Muscle layer of colon (tissue), 2 donors: ENCODE results near the gene TPPP3.

Experiments
- H3K27ac ChIP-seq: one replicate; pipeline ENCODE4 v1.7.0; 2013; ENCODE audit warnings: low read depth, mild to moderate bottlenecking, low read length, moderate library complexity
- H3K27me3 ChIP-seq, 2 donors: one replicate each; pipeline ENCODE4 v1.7.0; 2013; ENCODE audit warnings: low read length in 2 of 2, mild to moderate bottlenecking in 2 of 2; ENCODE audit not compliant: insufficient read depth in 2 of 2, control insufficient read depth in 1 of 2
- H3K36me3 ChIP-seq: one replicate; pipeline ENCODE4 v1.7.0; 2013; ENCODE audit warnings: mild to moderate bottlenecking, low read length; ENCODE audit not compliant: insufficient read depth
- H3K4me1 ChIP-seq: one replicate; pipeline ENCODE4 v1.7.0; 2013; ENCODE audit warnings: mild to moderate bottlenecking, low read length; ENCODE audit not compliant: insufficient read depth
- H3K4me3 ChIP-seq, 2 donors: one replicate each; pipeline ENCODE4 v1.7.0; 2013; ENCODE audit warnings: low read length in 2 of 2, low read depth in 1 of 2, mild to moderate bottlenecking in 1 of 2, moderate library complexity in 1 of 2
- H3K9ac ChIP-seq: one replicate; pipeline ENCODE4 v1.7.0; 2013; ENCODE audit warnings: low read length
- H3K9me3 ChIP-seq: one replicate; pipeline ENCODE4 v1.7.0; 2013; ENCODE audit warnings: mild to moderate bottlenecking, low read length
- donor health status: abdominal sarcoma.
- donor health status: Adenocarcinoma of cecum.

TPPP3 gene

DNA sequence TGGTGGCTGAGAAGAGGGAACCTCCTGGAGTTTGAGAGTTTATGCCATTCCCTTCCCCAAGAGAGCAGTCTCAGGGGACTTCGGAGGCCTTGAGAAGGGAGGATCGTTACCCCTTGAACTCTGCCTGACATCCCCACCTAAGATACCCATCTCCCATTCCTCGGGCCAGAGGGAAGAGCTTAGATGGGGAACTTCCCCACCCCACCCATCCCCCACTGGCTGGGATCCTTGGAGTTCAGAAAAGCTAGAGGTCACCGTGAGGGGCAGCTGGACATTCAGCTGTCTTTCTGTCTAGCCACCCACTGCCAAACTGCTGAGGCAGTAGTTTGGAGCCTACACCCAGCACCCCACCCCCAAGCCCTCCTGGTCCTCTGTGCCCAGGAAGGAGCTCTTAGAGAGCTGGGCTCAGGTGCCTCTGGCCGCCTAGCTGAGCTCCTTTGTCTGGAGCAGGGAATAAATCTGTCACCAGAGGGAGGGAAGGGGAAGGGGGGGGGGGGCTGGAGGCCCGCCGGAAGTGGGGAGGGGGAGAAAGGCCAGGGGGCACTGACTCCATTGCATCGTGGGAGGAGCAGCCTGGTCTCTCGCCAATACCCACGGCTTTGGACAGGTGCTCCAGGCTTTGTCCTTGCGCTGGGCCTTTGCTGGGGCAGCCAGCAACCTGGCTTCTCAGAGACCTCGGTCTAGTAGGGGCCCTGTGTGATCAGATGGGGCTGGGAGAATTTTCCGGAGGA is 38.6 kb upstream of the TPPP3 start:
- no peak overlapping the region for H3K27ac ChIP-seq
- H3K9ac ChIP-seq: no peak overlapping the region
- H3K36me3 ChIP-seq: peaks cover 5% of the 10 kb centered on the region
- peaks cover 15% of the 10 kb centered on the region for H3K4me1 ChIP-seq
- H3K9me3 ChIP-seq: no peaks in the 10 kb centered on the region
- peak overlapping the region in 1 of 2 donors; percentile 52 for H3K4me3 ChIP-seq
- H3K27me3 ChIP-seq: peaks cover 0 to 7% of the 10 kb centered on the region in 2 donors

DNA sequence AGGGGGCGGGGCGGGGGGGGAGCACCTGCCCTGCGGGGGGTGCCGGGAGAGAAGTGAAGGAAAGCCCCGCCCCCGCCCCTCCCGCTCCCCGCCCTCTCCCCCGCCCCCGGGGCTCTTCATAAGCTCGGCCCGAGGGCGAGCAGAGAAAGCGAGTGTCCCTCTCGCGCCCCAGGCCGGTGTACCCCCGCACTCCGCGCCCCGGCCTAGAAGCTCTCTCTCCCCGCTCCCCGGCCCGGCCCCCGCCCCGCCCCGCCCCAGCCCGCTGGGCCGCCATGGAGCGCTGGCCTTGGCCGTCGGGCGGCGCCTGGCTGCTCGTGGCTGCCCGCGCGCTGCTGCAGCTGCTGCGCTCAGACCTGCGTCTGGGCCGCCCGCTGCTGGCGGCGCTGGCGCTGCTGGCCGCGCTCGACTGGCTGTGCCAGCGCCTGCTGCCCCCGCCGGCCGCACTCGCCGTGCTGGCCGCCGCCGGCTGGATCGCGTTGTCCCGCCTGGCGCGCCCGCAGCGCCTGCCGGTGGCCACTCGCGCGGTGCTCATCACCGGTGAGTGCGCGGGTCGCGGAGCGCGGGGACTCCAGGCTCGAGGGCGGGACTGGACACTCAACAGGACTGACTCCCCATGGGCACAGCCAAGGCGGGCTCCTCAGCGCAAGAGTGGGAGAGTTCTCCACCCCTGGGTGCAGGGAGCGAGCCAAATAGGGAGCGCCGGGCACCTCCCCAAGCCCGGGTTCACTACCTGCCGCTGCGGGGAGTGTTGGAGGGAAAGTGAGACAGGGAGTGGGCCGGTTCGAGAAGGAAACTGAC is 37.9 kb upstream of the TPPP3 start, which contains the start of gene HSD11B2:
Gene HSD11B2 (plus strand): TSS at position 145 of the 798 bp plus-strand sequence. CDS start 128 bp downstream, at position 273.
- peaks cover 15% of the 10 kb centered on the region for H3K4me1 ChIP-seq
- H3K4me3 ChIP-seq: peak within 1 kb of the TSS; percentile 41 to 52
- H3K9me3 ChIP-seq: no peaks in the 10 kb centered on the region
- no peak within 1 kb of the TSS for H3K9ac ChIP-seq
- peak within 1 kb of the TSS; percentile 74 for H3K27ac ChIP-seq
- H3K27me3 ChIP-seq: peaks cover 0 to 7% of the 10 kb centered on the region in 2 donors
- H3K36me3 ChIP-seq: no peaks in the 10 kb centered on the region

DNA sequence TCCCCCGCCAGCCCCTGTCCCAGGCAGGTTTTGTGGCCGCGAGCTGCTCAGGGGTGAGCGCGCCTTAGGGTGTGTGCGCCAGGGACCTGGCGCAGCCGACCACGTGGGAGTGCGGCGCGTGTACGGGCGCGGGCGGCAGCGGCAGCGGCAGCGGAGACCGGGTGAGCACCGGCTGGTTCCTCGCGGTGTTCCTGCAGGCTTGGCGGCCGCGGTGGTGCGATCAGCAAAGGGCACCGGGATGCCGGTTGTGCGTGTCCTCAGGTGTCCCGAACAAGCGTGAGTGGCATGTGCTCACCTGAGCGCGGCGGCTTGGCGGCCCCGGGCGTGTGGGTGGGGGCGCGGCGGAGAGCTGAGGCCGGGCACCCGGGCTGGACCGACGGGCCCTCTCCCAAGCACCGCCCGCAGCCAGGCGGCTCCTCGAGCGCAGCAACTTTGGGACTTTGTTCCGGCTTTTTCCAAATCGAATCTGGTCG is 37.2 kb upstream of the TPPP3 start:
- peaks cover 0 to 10% of the 10 kb centered on the region in 2 donors for H3K27me3 ChIP-seq
- peaks cover 15% of the 10 kb centered on the region for H3K4me1 ChIP-seq
- H3K9me3 ChIP-seq: no peaks in the 10 kb centered on the region
- no peaks in the 10 kb centered on the region for H3K36me3 ChIP-seq
- H3K4me3 ChIP-seq: peak overlapping the region; percentile 41
- H3K9ac ChIP-seq: no peak overlapping the region
- H3K27ac ChIP-seq: peak overlapping the region; percentile 74

DNA sequence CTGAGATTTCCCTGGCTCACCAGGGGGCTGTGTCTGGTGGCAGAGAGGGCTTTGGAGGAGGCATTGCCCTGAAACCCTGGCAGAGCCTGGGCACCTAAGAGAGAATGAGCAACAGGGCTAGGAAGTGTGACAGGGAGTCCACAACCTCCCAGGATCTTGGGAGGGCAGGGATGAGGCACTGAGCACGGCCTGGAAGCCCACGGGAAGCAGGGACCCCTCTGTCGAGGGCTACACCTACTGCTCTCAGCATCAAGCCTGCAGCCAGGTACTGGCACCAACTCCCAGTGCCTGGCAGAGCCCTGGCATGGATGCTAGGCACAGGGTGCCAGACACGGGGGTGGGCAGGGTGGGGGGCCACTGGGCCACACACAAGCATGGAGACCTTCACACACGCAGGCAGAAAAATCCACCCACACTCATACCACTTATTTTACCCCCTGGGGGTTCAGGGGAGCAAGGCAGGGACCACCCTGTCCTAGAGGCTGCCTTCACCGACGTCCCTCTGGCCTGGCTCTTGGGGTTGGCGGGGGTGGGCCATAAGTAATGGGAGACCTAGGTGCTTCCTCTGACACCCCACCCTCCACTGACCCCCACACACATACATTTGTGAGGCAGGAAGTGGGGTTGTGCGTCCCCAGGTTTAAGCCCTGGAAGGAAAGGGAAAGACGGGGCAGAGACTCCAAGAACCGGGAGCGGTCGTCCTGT is 36.7 kb upstream of the TPPP3 start:
- Histone ChIP-seq H3K4me3 (peak overlapping the region; percentile 41), H3K27me3 (peaks cover 0 to 12% of the 10 kb centered on the region in 2 donors), H3K27ac (no peak overlapping the region), H3K36me3 (no peaks in the 10 kb centered on the region), H3K9me3 (no peaks in the 10 kb centered on the region), H3K4me1 (peaks cover 15% of the 10 kb centered on the region), H3K9ac (no peak overlapping the region)

DNA sequence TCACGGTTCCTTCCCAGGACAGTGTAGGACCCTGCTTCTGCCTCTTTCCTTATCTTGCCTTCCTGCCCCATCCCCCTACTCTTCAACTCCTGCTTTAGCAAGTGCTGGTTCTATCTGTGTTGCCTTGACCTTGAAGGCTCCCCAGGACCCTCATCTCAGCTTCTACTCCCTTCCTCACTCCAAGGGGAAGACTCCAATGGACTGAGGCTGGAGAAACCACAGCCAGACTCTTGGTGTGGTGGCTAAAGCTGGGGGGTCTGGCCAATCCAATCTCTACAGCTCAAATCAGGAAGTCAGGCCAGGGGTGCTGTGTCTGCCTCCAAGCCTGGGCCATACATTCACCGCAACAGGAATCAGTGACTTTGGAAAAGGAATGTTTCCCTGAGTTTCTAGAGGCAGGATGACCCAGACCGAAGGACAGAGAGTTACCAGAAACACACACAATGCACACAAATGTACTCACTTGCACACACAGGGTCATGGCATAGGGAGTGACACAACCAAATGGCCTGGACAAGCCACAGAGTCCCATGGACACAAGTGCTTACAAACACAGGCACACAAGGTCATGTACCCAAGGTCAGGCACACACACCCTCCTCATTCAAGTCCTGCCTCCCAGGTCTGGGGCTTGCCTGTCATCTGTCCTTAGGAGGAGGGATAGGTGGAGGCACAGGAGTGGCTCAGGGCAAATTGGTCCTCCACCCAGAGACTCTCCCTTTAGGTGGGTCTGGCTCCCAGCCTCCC is 35.9 kb upstream of the TPPP3 start:
- Histone ChIP-seq H3K9ac (no peak overlapping the region), H3K4me3 (no peak overlapping the region), H3K27me3 (peaks cover 0 to 12% of the 10 kb centered on the region in 2 donors), H3K27ac (no peak overlapping the region), H3K4me1 (peaks cover 15% of the 10 kb centered on the region), H3K36me3 (no peaks in the 10 kb centered on the region), H3K9me3 (no peaks in the 10 kb centered on the region)

DNA sequence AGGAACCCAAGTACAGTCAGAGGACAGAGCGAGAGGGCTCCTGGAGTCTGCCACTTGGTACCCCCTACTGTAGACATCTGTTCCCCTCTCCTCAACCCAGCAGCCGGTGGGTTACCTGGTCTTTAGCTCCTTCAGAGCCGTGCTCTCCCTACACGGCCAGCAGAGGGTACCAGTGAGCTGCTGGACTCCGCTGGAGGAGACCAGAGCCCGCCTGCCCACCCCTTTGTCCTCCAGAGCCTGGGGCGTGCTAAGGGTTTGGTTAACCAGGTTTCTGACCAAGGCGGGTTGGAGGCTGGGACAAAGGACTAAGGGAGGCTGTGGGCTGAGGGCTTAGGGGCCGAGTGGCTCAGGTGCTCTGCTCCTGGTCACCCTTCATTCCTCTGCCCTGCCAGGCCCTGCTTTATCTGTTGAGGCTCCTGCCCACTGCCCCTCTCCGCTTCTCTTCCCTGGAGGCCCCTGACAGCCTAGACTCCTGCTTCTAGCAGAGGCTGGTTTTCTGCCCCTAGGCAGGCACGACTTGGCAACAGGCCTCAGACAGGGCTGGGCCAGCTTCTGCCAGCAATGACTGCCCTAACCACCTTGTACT is 34.9 kb upstream of the TPPP3 start:
- H3K9me3 ChIP-seq: no peaks in the 10 kb centered on the region
- H3K4me3 ChIP-seq: no peak overlapping the region
- peaks cover 0 to 12% of the 10 kb centered on the region in 2 donors for H3K27me3 ChIP-seq
- no peaks in the 10 kb centered on the region for H3K36me3 ChIP-seq
- H3K4me1 ChIP-seq: peaks cover 15% of the 10 kb centered on the region
- H3K9ac ChIP-seq: no peak overlapping the region
- H3K27ac ChIP-seq: no peak overlapping the region

DNA sequence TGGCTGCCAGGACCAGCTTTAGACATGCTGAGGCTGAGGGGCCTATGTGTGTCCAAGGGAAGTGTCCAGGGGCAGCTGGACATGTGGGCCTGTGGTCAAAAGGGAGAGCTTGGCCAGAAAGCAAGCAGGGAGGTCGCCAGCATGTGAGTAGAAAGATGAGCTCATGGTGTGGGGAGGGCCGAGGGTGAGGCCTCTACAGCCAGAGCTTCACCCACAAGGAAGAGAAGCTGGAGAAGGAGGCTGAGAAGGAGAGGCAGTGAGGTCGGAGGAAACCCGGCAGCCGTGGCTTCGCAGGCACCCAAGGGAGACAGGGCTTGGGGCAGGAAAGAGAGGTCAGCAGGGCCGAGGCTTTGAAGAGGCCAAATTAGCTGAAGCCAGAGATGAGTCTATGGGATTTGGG is 33.7 kb upstream of the TPPP3 start:
- Histone ChIP-seq H3K9me3 (no peaks in the 10 kb centered on the region), H3K9ac (no peak overlapping the region), H3K36me3 (no peaks in the 10 kb centered on the region), H3K4me3 (no peak overlapping the region), H3K27ac (no peak overlapping the region), H3K27me3 (peaks cover 0 to 12% of the 10 kb centered on the region in 2 donors), H3K4me1 (peaks cover 15% of the 10 kb centered on the region)

DNA sequence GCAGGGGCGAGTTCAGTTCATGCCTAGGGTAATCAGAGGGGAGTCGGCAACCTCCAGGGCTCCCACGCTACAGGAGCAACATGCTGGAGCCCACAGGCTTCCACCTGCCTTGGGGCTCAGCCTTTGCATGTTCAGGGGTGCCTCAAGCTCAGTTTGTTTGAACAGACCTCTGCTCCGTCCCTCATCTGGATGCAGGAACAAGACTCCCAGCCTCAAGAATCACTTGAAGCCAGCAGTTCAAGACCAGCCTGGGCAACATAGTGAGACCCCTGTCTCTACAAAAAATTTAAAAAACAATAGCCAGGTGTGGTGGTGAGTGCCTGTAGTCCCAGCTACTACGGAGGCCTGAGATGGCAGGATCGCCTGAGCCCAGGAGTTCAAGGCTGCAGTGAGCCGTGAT is 32.7 kb upstream of the TPPP3 start:
- Histone ChIP-seq H3K9ac (no peak overlapping the region), H3K36me3 (no peaks in the 10 kb centered on the region), H3K4me1 (peaks cover 9% of the 10 kb centered on the region), H3K27ac (no peak overlapping the region), H3K27me3 (peaks cover 0 to 12% of the 10 kb centered on the region in 2 donors), H3K4me3 (no peak overlapping the region), H3K9me3 (no peaks in the 10 kb centered on the region)

DNA sequence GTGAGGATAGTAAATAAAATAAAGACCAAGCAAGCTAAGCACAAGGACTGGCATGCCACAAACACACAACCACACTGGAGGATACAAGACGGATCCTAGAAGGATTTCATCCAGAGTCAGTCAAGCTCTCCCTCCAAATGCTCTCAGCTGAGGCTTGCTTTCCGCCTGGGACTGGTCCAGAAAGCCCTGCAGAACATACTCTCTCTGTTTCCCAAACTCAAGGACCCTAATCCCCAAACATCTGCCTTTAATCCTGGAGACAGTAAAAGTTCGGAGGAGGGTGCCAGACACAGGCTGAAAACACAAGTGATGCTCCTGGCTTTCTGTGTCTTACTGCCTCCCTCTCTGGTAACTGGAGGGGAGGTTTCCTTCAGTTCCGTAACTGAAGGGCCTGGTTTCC is 32.3 kb upstream of the TPPP3 start:
- no peaks in the 10 kb centered on the region for H3K36me3 ChIP-seq
- H3K27me3 ChIP-seq: peaks cover 0 to 12% of the 10 kb centered on the region in 2 donors
- no peak overlapping the region for H3K9ac ChIP-seq
- no peaks in the 10 kb centered on the region for H3K9me3 ChIP-seq
- no peak overlapping the region for H3K27ac ChIP-seq
- H3K4me1 ChIP-seq: peaks cover 9% of the 10 kb centered on the region
- no peak overlapping the region for H3K4me3 ChIP-seq

DNA sequence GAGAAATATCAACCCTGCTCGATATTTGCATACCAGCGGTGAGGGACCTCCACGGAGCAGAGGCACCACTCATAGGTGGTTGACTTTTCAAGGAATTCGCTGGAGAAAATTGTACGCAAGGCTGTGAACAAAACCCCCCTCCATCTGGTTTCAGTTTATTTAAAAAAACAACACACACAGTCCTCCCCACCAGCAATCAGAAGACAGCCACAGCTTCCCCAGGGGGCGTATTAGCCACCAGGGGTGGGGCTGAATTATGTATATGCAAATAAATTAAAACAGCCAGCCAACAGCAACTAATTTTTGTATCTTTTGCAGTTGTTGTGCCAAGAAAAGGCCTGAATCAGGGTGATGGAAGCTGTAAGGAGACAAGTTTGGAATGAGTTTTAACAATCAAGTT is 31.8 kb upstream of the TPPP3 start:
- Histone ChIP-seq H3K27me3 (peaks cover 0 to 6% of the 10 kb centered on the region in 2 donors), H3K27ac (no peak overlapping the region), H3K4me3 (no peak overlapping the region), H3K4me1 (peaks cover 5% of the 10 kb centered on the region), H3K36me3 (no peaks in the 10 kb centered on the region), H3K9me3 (no peaks in the 10 kb centered on the region), H3K9ac (no peak overlapping the region)
